Cerebellar cortex (tissue), 1 donor: Measurements from ENCODE around the gene COL8A2.

Experiments
- DNase-seq: peaks from one replicate; pipeline ENCODE4 v3.0.0-alpha.2; 2015; ENCODE audit warnings: low spot score

COL8A2 gene

DNA sequence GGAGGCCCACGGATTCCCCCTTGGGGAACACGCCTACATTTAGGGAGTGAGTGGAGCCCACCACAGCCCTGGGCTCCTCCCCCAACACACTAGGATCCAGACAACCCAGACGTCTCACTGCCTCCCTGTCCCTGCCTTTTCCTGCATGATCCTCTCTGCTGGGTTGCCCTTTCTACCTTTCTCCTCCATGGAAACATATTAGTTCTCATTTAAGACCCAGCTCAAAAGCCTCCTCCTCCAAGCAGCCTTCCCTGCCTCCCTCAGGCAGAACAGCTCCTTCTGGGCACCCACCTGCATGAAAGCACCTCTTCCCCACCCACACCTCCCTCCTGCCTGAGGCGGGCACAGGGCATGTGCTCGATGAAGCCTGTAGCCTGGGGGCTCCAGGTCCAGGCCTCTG, 10.7 kb downstream of the COL8A2 start:
- no peak for DNase-seq

DNA sequence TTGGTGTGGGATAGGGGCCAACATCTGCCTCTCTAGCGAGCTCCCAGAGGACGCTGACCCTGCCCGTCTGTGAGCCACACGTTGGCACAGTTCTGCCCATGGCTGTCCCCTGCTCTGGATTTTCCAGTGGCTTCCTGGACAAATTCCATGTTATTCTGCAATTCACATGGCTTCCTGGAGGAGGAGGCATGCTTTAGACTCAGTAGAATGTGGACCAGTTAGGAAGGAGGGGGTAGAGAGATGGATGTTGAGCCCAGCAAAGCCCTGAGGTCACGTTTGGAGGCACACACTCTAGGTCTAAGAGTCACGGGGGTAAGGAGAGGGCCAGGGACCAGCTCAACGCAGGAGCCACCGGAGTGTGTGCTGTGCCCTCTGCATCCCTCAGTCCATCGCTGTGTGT, 12.2 kb downstream of the COL8A2 start:
- no peak for DNase-seq

DNA sequence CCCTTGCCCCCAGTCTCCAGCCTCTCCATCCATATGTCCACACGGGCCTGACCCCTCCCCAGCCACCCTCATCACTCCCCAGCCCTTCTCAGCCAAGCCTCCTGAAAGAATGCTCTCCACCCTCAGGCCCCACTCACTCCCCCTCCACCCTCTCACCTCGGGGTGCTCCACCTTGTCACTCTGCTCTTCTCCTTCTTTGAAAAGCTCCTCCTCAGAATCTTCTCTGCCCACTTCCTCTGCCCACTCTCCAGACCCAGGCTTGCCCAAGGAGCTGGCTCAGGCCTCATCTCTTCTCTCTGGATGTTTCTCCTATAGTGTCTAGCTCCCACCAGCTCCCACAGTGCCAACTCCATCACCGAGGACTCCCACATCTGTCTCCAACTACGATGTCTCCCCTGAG, 13.9 kb downstream of the COL8A2 start:
- DNase-seq, result no peak

DNA sequence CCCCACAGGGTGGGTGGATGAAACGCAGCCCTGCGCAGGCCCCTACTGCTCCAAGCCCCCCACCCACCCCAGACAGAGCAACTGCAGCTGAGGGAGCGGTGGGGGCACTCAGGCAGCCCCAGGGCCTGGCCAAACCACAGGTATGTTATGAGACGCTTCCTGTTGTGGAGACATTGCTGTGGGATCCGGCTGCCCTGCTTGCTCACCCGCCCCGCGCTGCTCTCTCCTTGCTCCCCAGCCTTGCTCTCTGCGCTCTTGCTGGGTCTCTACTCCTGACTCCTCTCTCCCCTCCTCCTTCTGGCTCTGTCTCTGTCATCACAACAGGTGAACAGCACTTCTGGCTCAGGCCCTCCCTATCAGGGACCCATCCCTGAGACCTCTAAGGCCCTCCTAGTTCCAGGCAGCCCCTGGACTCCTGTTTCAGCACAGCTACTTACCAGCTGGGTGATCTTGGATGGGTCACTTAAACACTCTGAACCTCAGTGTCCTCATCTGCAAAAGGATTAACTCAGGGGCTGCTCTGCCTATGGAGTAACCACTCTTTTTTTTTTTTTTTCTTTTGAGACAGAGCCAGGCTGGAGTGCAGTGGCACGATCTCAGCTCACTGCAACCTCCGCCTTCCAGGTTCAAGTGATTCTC, 15.9 kb downstream of the COL8A2 start:
- no peak for DNase-seq

DNA sequence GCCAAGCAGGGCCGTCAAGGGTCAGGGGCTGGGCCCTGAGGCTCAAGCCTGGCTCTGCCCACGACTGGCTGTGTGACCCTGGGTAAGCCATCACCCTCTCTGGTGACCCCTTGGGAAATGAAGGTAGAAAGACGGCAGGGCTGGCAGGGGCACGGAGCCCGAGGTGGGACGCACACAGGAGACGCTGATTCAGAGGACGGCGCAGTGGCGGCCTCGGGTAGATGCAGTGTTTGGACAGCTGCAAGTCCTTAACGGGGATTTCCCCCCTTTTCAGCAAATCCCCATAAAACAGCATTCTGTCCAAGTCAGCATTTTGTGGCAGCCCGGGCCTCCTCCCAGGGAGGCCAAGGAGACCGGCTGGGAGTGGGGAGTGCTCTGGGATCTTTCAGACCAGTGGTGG, 16.7 kb downstream of the COL8A2 start:
- no peak for DNase-seq

DNA sequence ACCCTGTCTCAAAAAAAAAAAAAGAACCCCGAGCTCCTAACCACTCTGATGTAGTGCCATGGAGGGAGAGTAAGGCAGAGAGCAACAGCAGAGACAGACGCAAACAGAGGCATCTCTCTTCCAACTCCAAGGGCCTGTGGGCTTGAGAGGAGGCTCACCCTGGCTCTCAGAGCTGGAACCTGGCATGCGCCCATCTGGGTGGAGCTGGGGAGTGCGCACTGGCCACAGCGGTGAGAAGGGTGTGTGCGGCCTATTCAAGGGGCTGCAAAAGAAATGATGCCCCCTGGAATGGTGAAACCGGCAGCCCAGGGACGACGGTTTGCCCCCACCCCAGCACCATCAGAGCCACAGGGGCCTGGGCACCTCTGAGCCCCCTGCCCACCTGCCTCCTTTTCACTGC, 17.6 kb downstream of the COL8A2 start:
- DNase-seq, result no peak

DNA sequence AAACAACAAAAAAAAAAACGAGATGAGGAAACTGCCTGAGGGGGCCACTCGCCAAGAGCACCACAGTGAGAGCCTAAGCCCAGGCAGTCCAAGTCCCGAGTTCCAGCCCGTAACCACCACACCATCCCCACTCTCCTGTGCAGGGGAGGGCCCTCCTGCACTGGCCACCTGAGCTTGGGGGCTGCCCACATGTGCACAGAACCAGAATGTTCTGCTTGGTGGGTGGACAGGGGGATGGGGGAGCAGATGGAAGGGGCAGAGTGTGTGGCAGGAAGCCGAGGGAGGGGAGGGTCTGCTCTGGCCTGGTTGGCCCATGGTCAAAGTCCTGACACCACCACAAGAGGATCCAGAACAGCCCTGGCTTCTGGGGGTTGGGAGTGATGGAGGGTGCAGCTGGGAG, 18.8 kb downstream of the COL8A2 start:
- no peak for DNase-seq

DNA sequence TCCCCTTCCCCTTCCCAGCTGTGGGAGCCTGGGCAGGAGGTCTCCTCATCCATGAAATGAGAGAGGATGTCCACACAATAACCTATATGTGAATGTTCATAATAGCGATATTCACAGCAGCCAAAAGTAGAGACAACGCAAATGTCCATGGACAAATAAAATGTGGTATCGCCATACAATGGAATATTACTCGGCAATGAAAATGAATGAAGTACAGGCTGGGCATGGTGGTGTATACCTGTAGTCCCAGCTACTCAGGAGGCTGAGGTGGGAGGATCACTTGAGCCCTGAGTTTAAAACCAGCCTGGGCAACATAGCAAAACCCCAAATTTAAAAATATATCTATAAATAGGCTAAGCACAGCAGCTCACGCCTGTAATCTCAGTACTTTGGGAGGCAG, 23.5 kb downstream of the COL8A2 start:
- no peak for DNase-seq

DNA sequence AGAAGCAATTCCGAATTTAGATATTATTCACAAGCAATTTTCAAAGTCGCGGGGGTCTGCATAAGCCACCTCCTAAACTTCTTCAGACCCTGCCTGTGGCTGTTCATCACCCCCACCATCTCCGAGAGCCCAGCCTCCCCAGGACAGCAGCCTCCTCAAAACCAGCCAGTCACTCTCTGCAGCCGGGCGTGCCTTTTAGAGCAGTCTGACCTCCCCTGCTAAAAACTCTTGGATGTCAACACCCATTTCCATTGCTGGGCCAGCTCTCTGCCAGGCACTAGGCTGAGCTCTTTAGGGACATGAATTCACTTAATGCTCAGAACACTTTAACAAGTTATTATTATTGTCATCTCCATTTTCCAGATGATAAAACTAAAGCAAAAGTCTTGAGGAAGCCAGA, 24.6 kb downstream of the COL8A2 start:
- DNase-seq, result no peak

DNA sequence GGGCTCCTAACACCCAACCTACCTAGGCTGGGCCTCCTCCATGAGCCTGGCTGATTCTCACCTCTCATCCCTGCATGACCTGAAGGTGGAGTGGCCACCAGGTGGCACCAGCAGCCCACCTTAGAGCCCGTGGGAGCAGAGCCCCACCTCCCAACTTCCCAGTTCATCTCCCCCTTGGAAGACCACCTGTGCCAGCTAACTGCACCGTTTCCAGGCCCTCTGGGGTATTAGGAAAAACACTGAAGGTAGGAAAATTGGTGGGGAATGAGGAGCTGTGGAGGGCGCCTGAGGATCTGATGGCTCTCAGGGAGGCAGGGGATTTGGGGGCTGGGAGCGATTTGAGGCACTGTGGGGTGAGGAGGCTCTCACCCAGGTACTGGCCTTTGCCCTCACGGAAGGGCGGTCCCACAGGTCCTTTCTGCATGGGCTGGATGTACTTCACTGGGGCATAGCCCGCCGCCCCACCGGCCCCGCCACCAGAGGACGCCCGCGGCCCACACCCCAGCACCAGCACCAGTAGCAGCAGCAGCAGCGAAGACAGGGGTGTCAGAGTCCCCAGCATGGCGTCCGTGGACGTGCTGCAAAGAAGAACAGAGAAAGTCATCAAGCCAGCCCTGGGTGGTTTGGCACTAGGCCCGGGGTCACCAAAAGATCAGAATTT, 25.2 kb downstream of the COL8A2 start:
- DNase-seq, result peak; percentile 83

DNA sequence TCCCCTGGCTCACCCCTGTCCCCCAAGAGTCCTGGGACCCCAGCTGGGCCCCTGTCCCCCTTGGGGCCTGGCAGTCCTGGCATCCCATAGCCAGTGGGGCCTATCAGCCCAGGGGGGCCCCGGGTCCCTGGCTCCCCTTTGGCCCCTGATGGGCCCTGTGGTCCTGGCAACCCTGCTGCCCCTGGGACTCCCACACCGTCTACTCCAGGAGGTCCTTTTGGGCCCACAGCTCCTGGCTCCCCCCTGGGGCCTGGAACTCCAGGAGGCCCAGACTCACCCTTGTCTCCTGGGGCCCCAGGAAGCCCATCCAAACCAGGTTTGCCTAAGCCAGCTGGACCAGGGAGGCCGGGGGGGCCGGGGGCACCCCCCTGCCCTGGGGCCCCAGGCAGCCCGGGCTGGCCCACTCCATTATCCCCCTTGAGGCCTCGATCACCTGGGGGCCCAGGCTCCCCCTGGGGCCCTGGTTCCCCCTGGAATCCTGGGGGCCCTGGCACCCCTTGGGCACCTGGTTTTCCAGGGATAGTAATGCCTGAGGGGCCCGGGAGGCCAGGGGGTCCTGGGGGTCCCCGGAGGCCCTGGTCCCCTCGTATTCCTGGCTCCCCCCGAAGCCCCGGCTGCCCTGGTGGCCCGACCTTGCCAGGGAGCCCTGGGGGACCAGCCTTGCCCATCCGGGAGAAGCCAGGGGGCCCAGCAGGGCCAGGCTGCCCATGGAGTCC, 26.2 kb downstream of the COL8A2 start:
- DNase-seq, result no peak

DNA sequence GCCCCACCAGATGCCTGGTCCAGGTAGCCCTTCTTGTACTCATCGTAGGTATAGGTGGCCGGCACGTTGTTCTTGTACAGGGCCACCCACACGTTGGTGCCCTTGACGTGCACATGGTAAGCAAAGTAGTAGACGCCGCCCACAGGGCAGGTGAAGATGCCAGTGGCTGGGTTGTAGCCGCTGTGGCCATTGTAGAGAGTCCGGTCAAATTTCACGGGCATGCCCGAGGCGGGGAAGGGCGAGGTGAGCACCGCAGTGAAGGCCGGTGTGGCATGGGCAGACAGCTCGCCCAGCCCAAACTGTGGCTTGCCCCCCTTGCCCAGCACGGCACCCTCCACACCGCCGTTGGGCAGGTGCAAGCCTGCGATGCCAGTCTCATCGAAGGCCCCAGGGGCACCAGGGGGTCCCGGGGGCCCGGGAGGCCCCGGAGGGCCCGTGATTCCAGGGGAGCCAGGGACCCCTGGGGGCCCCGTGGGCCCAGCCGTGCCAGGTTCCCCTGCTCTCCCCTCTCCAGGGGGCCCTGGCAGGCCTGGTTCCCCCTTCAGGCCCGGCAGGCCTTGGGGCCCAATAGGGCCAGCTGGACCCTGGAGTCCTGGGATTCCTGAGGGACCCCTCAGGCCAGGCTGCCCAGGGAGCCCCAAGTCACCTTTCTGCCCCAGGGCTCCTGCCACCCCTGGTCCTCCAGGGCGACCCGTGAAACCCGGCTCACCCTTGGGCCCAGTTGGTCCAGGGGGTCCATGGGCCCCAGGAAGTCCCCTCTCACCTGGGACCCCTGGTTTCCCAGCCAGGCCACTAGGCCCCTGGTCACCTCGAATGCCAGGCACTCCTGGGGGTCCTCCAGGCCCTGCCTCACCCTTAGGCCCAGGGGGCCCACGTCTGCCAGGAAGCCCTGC, 27.1 kb downstream of the COL8A2 start:
- DNase-seq, result no peak

DNA sequence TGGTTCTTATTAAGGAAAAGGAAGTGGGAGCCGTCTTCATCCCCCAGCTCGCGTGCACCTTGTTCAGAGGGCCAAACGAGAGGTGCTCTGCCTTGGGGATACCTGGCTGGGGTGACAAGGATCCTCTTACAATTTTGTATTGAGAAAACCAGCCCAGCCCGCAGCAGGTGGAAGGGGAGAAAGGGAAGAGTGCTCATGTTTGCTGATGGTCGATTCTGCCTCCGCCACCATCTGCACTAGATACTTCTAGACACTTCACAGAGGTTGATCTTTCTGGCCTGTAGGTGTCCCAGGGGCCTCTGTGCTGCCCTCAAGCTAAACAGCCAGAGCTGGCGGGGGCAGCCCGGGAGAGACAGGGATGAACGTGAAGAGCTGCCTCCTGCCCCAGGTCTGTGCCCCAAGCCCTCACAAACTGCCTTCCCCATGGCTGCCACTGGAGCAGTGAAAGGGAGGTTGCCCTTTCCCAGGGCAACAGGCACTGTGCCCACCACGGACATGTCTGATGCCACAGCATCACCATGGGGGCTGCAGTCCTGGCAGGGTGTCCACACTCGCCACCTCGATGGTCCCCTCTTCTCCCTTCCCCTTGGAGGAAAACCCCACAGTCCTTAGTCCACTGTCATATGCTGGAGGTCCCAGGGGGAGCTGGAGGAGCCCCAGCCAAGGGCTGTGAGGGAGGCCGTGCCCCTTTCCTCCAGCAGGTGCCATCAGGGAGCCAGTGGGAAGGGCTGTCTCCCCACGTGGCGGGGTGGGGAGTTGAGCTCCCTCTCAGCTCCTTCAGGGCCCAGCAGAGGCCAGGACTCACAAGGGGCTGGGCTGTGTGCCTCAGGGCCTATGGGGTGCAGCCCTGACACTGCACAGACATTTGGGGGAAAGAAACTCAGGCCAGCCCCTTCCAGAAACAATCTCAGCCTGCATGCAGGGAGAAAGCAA, 28.3 kb downstream of the COL8A2 start:
- no peak for DNase-seq

DNA sequence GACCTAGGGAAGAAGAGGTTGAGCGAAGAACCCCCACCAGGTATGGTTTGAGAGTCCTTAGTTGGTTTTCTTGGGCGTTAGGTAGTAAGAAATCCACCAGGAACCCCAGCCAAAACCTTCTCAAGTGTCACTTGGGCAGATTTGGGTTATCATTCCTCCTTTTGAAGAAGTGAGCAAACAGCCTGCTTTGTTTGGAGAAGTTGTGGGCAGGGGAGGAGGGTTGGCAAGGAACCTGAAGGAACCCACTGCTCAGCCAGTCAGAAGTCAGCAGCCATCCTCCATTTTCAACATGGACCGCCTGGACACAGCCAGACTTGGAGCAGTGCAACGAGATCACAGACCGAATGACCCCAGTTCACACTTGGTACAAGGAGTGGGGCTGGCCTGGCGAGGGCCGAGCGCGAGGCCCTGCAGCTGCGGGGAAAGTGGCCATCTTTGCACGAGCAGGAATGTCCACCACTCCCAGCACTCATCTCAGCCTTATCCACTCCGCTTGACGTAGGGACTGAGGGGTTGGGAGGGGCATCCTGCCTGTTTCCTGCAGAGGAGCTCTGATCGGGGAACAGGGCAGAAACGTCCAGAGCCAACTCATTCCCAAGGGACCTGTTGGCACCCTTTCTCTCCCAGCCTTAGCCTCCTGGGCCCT, 29.1 kb downstream of the COL8A2 start:
- DNase-seq, result no peak

DNA sequence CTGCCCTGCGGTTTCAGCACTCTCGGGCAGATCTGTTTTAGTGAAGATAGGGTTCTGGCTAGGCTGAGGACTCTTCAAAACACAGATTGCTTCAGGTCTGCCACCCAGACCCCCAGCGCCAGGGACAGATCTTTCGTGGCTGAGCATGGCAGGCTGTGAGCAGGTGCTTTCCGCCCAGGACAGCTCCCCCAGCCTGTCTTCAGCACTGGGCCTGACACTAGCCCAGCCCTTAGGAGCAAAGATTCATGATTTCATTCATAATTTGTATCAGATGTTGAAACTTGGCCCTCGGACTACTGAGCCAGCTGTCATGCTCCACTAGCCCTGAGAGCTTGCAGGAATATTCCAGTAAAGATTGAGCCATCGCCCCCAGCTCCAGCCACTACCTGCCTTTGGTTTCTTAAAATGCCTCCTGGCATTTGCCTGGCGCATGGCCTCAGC, 30.4 kb downstream of the COL8A2 start:
- DNase-seq, result no peak

DNA sequence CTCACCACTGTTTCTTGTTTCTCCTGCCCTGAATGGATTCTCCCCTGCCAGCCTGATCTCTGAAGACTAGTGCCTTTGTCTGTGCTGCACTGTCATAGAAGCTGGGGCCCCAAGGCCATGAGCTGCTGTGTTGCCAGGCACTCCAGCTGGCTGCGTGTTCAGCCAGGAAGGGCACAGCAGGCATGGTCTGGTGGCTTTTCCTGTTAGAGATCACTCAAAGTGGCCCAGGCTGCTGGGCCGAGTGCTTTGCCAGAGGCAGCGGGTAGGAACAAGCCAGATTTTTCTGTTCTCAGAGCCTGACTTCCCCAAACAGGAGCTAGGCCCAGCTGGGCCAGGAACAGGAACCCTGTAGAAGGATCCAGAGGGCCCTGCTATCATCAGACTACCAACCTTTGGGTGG, 31.1 kb downstream of the COL8A2 start:
- peak; percentile 86 for DNase-seq

DNA sequence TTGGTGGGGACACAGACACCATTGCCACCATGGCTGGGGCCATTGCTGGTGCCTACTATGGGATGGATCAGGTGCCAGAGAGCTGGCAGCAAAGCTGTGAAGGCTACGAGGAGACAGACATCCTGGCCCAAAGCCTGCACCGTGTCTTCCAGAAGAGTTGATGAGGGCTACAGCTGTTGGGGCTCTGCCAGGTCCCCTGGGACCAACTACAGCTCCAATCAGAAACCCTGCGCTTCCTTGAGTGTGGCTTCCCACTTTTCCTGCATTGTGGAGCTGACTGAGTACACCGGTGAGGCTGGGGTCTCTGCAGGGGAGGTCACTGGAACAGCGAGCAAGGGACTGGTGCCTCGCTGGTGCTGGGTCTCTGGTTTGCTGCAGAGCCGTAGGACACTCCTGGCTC, 31.8 kb downstream of the COL8A2 start:
- DNase-seq, result no peak

DNA sequence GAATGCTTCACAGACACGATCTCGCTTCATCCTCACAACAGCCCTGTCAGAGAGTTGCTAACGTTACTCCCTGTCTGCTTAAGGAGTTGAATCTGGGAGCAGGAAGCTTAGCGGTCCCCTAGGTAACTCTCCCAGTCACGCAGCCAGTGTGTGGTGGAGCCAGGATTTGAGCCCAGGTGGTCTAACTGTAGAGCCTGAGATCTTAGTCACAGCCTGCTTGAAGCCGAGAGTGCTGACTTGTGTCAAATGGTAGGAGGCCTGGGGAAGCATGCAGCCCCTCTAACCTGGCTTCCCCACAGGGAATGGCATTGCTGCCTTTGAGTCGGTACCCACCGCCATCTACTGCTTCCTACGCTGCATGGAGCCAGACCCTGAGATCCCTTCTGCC, 32.2 kb downstream of the COL8A2 start:
- DNase-seq, result no peak

DNA sequence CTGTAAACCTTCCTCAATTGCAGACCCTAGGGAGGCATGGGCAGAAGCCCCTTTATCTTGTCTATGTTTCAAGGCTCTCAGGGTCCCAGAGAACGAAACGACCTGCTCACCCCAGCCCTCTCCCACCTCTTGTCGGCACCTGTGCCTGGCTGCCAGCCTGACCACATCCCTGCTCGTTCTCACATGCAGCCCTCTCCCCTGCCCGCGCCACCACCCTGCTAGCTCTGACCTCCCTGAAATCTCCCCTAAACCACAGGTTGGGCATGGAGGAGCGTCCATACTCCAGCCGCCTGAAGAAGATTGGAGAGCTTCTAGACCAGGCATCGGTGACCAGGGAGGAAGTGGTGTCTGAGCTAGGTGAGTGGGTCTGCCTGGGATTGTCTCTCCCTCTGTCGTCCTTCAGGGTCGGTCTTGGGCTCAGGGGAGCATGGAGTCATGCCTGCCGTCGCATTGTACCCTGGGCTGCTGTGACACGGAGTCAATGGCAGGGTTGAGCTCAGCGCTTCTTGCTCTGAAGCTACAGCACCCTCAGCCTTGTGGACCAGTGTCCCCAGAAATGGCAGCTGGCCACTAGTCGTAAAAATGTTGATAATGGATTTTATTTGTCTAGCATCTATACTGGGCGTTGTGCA, 32.7 kb downstream of the COL8A2 start:
- DNase-seq, result no peak

DNA sequence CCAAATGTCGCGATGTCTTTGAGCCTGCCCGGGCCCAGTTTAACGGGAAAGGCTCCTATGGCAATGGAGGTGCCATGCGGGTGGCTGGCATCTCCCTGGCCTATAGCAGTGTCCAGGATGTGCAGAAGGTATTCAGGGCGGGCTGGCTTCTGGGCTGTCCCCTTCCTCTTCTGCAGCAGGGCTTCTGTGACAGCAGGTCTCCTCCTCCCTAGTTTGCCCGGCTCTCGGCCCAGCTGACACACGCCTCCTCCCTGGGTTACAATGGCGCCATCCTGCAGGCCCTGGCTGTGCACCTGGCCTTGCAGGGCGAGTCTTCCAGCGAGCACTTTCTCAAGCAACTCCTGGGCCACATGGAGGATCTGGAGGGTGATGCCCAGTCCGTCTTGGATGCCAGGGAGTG, 33.3 kb downstream of the COL8A2 start:
- no peak for DNase-seq
